Measurements from ENCODE around the gene C6orf47.

Gene C6orf47

GRCh38 chr6:31609519-31610406 lies 50.8 kb downstream of the C6orf47 start:
- no peak for DNase-seq

All from inflammatory macrophage treated with lipopolysaccharide for 4 hours (primary cell).